Adrenal gland (tissue), 5 donors: Measurements from ENCODE around the gene RXFP4.
"Not testable (repeated sequence)": the region's sequence is repeated elsewhere in the genome, so short reads cannot be mapped to it uniquely, and the experiment has no call there.

Source experiments
- POLR2A ChIP-seq, 2 donors: fragments of 450-650 bp; IDR thresholded peaks; one replicate each; pipeline ENCODE4 v1.6.1; 2017; ENCODE audit warnings: antibody characterized with exemption in 2 of 2, mild to moderate bottlenecking in 2 of 2, moderate library complexity in 1 of 2
- TF ChIP-seq, protein P1 (sequence below), 6 experiments: fragments of 450-650 bp in 4 of 6; fragments of 200-600 bp in 2 of 6; sonication (generic) in 1 of 6; IDR thresholded peaks; 1 replicate in 5 of 6; 2 replicates in 1 of 6; pipeline versions ENCODE4 v1.5.1 to v1.8.0; 2016 to 2021; ENCODE audit warnings: antibody characterized with exemption in 6 of 6, mild to moderate bottlenecking in 2 of 6, moderate library complexity in 1 of 6
- donor health status: DM: no; HTN: no; CAD: no.

DNA sequence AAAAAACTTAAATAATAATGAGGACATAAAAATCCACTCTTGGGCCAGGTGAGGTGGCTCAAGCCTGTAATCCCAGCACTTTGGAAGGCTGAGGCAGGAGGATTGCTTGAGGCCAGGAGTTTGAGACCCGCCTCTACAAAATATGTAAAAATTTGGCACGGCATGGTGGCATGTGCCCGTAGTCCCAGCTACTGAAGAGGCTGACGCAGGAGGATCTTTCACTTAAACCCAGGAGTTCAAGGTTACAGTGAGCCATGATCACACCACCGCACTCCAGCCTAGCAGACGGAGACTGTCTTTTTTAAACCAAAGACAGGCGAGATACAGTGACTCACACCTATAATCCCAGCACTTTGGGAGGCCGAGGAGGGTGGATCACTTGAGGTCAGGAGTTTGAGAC is 45.0 kb upstream of the RXFP4 start:
- TF ChIP-seq, protein P1, sequence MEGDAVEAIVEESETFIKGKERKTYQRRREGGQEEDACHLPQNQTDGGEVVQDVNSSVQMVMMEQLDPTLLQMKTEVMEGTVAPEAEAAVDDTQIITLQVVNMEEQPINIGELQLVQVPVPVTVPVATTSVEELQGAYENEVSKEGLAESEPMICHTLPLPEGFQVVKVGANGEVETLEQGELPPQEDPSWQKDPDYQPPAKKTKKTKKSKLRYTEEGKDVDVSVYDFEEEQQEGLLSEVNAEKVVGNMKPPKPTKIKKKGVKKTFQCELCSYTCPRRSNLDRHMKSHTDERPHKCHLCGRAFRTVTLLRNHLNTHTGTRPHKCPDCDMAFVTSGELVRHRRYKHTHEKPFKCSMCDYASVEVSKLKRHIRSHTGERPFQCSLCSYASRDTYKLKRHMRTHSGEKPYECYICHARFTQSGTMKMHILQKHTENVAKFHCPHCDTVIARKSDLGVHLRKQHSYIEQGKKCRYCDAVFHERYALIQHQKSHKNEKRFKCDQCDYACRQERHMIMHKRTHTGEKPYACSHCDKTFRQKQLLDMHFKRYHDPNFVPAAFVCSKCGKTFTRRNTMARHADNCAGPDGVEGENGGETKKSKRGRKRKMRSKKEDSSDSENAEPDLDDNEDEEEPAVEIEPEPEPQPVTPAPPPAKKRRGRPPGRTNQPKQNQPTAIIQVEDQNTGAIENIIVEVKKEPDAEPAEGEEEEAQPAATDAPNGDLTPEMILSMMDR (IDR thresholded peaks at IDR 0.05) = not testable (repeated sequence)
- not testable (repeated sequence) for TF ChIP-seq POLR2A (IDR thresholded peaks at IDR 0.05)
